Gastrocnemius medialis (tissue), 4 donors: ENCODE results near the gene PRKCQ. TPM values are rescaled to one million over a fixed set of nuclear protein-coding genes. Genes with fewer than 3 reads are reported as not detected.

Experiments
- ATAC-seq, 2 donors: fragments of 150-250 bp; one replicate each; pipeline ENCODE4 v1.9.1; 2016
- DNase-seq, 2 donors: peaks; one replicate each; pipeline ENCODE4 v3.0.0-alpha.2; 2019
- H3K27ac ChIP-seq, 4 donors: fragments of 200-600 bp; sonication (generic); 1 replicate in 1 of 4; 2 replicates in 3 of 4; pipeline ENCODE4 v1.5.1; 2016 to 2018; ENCODE audit warnings: mild to moderate bottlenecking in 2 of 4, moderate library complexity in 1 of 4
- H3K27me3 ChIP-seq, 3 donors: fragments of 200-600 bp; sonication (generic) in 2 of 3; 1 replicate in 1 of 3; 2 replicates in 2 of 3; pipeline versions ENCODE4 v1.5.1 to v1.6.0; 2016 to 2019; ENCODE audit warnings: mild to moderate bottlenecking in 1 of 3, moderate library complexity in 1 of 3
- H3K36me3 ChIP-seq, 2 donors: fragments of 200-600 bp; sonication (generic) in 1 of 2; one replicate each; pipeline ENCODE4 v1.5.1; 2017 to 2018
- H3K4me1 ChIP-seq, 2 donors: fragments of 200-600 bp; sonication (generic) in 1 of 2; one replicate each; pipeline ENCODE4 v1.5.1; 2016 to 2017; ENCODE audit warnings: mild to moderate bottlenecking in 2 of 2
- H3K4me3 ChIP-seq, 4 donors: fragments of 200-600 bp; sonication (generic) in 3 of 4; 1 replicate in 1 of 4; 2 replicates in 3 of 4; pipeline ENCODE4 v1.5.1; 2016 to 2019; ENCODE audit warnings: mild to moderate bottlenecking in 2 of 4
- H3K9me3 ChIP-seq, 3 donors: fragments of 200-600 bp; sonication (generic) in 2 of 3; 1 replicate in 1 of 3; 2 replicates in 2 of 3; pipeline ENCODE4 v1.5.1; 2016 to 2019
- CTCF ChIP-seq, 5 experiments: fragments of 450-650 bp in 3 of 5; fragments of 200-600 bp in 2 of 5; sonication (generic) in 2 of 5; IDR thresholded peaks in 4 of 5; conservative IDR thresholded peaks in 1 of 5; 1 replicate in 4 of 5; 2 replicates in 1 of 5; pipeline ENCODE4 v1.5.1; 2016 to 2019; ENCODE audit warnings: antibody characterized with exemption in 5 of 5, mild to moderate bottlenecking in 3 of 5, moderate library complexity in 3 of 5
- POLR2A ChIP-seq, 2 donors: fragments of 450-650 bp; IDR thresholded peaks; one replicate each; pipeline ENCODE4 v1.6.1; 2017; ENCODE audit warnings: antibody characterized with exemption in 2 of 2, mild to moderate bottlenecking in 2 of 2, moderate library complexity in 2 of 2
- in situ Hi-C, 4 donors: fragments of 200-750 bp; cut with MboI; loops; one replicate each; pipeline versions ENCODE4 v1.15.0 to v1.8.0; 2017; ENCODE audit warnings: low sequenced_read_pairs in 4 of 4
- intact Hi-C: fragments of 100-400 bp; cut with DNase I; formaldehyde crosslinking; loops from one replicate; pipeline ENCODE4 v1.15.1; 2023; ENCODE audit warnings: low total_unique reads
- total RNA-seq, 4 donors: library from RNA; depleted of rRNA; stranded (reverse); fragments of >200 nt; gene quantifications; one replicate each; pipeline versions ENCODE4 v1.1.0 to v1.2.3, GENCODE V29; 2016

PRKCQ gene
- total RNA-seq, 4 donors from 2014 or later = 25.8 to 70.7 (median 38.8) TPM

GRCh38 chr10:6589287-6590094 is 9.4 kb upstream of the PRKCQ start:
- TF ChIP-seq POLR2A (IDR thresholded peaks at IDR 0.05) = no peak
- TF ChIP-seq CTCF (IDR thresholded peaks at IDR 0.05 in 4 of 5, conservative IDR thresholded peaks at IDR 0.05 in 1 of 5) = no peak
- in situ Hi-C loops = loop anchor here in 1 of 4 donors (10.0 kb wide), 1 partner anchor 55 kb away; no protein-coding TSS in a partner anchor
- Histone ChIP-seq H3K4me1 (peaks cover 5 to 9% of the 10 kb centered on the region in 2 donors), H3K27me3 (no peaks in the 10 kb centered on the region), H3K36me3 (peaks cover 0 to 10% of the 10 kb centered on the region in 2 donors), H3K4me3 (no peak overlapping the region), H3K9me3 (no peaks in the 10 kb centered on the region), H3K27ac (no peak overlapping the region)
- DNase-seq = peak in 1 of 2 donors; percentile 47
- peak; percentile 67 to 85 for ATAC-seq
- intact Hi-C loops = loop anchor here (10.0 kb wide), 2 partner anchors 175 to 905 kb away; partner anchors contain the start of gene TASOR2

DNA sequence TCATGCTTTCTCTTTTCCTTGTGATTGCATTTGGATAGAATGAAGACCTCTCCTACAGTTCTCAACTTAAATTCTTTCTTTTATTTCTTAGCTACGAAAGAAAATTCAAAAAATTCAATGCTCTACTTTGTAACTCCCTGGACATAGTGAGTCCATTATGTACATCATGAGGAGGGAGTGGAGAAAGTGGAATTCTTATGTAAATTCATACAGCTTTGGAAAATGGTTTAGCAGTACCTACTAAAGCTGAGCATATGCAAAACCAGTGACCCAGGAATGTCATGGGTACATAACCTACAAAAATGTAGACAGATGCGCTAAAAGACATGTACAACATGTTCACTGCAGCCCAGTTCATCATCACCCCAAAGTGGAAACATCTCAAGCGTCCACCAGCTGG is 8.8 kb upstream of the PRKCQ start:
- Histone ChIP-seq H3K27ac (no peak overlapping the region), H3K9me3 (no peaks in the 10 kb centered on the region), H3K4me1 (peaks cover 5 to 9% of the 10 kb centered on the region in 2 donors), H3K36me3 (peaks cover 0 to 16% of the 10 kb centered on the region in 2 donors), H3K4me3 (no peak overlapping the region), H3K27me3 (no peaks in the 10 kb centered on the region)
- intact Hi-C loops = loop anchor here (10.0 kb wide), 2 partner anchors 174 to 904 kb away; partner anchors contain the start of gene TASOR2
- DNase-seq (no peak), ATAC-seq (no peak)
- TF ChIP-seq POLR2A (IDR thresholded peaks at IDR 0.05) (no peak), CTCF (IDR thresholded peaks at IDR 0.05 in 4 of 5, conservative IDR thresholded peaks at IDR 0.05 in 1 of 5) (no peak)
- in situ Hi-C loops = loop anchor here in 1 of 4 donors (10.0 kb wide), 1 partner anchor 56 kb away; no protein-coding TSS in a partner anchor

DNA sequence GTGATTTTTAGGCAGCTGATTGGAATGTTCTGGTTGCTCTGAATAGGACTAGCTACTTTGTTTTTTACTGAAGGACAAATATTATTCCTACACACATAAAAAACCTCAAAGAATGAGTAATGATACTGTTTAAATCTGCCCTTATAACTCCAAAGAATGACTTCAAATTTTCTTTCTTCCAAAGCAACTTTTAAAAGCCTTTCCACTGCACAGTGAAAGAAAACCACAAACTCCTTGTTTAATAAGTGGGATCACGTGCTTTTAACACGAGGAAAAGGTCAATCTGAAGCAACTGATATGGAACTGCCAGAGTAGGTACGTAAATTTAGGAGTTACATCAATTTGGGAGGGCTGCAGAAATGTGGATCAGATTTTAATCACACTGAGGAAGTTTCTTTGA is 8.0 kb upstream of the PRKCQ start:
- TF ChIP-seq CTCF (IDR thresholded peaks at IDR 0.05 in 4 of 5, conservative IDR thresholded peaks at IDR 0.05 in 1 of 5) = no peak
- in situ Hi-C loops = loop anchor here in 1 of 4 donors (10.0 kb wide), 1 partner anchor 57 kb away; no protein-coding TSS in a partner anchor
- intact Hi-C loops = loop anchor here (10.0 kb wide), 2 partner anchors 173 to 903 kb away; partner anchors contain the start of gene TASOR2
- Histone ChIP-seq H3K9me3 (no peaks in the 10 kb centered on the region), H3K4me3 (no peak overlapping the region), H3K4me1 (peaks cover 5 to 9% of the 10 kb centered on the region in 2 donors), H3K27ac (no peak overlapping the region), H3K36me3 (peaks cover 0 to 24% of the 10 kb centered on the region in 2 donors), H3K27me3 (no peaks in the 10 kb centered on the region)
- ATAC-seq (no peak), DNase-seq (no peak)

- H3K36me3 ChIP-seq = peaks cover 0 to 25% of the 10 kb centered on the region in 2 donors
- H3K4me1 ChIP-seq = peaks cover 14 to 15% of the 10 kb centered on the region in 2 donors
- intact Hi-C loops = loop anchor here (10.0 kb wide), 2 partner anchors 172 to 902 kb away; partner anchors contain the start of gene TASOR2
- ATAC-seq (no peak), DNase-seq (no peak)
- H3K27ac ChIP-seq = peak overlapping the region in 2 of 4 donors; percentile 35 to 46
- in situ Hi-C loops = loop anchor here in 1 of 4 donors (10.0 kb wide), 1 partner anchor 58 kb away; no protein-coding TSS in a partner anchor
- TF ChIP-seq POLR2A (IDR thresholded peaks at IDR 0.05) (no peak), CTCF (IDR thresholded peaks at IDR 0.05 in 4 of 5, conservative IDR thresholded peaks at IDR 0.05 in 1 of 5) (no peak)
- no peaks in the 10 kb centered on the region for H3K27me3 ChIP-seq
- H3K9me3 ChIP-seq = no peaks in the 10 kb centered on the region
- no peak overlapping the region for H3K4me3 ChIP-seq
Measured at GRCh38 chr10:6586501-6586900, 6.4 kb upstream of the PRKCQ start.
